MM.1S (cell line): Measurements from ENCODE around the gene TBC1D9B.

Source experiments
- EZH2 ChIP-seq: fragments of 300-600 bp; sonication (generic); optimal IDR thresholded peaks from 2 replicates; pipeline ENCODE3; 2017; ENCODE audit warnings: low read depth, mild to moderate bottlenecking, antibody characterized with exemption, low read length, mixed read lengths
- TF ChIP-seq, protein P1 (sequence below): fragments of 300-600 bp; sonication (generic); IDR thresholded peaks from 2 replicates; pipeline ENCODE4 v1.5.1; 2016; ENCODE audit warnings: antibody characterized with exemption, low read length, mixed read lengths

GRCh38 chr5:179919487-179920060, 11.9 kb upstream of the TBC1D9B start:
- TF ChIP-seq, protein P1, sequence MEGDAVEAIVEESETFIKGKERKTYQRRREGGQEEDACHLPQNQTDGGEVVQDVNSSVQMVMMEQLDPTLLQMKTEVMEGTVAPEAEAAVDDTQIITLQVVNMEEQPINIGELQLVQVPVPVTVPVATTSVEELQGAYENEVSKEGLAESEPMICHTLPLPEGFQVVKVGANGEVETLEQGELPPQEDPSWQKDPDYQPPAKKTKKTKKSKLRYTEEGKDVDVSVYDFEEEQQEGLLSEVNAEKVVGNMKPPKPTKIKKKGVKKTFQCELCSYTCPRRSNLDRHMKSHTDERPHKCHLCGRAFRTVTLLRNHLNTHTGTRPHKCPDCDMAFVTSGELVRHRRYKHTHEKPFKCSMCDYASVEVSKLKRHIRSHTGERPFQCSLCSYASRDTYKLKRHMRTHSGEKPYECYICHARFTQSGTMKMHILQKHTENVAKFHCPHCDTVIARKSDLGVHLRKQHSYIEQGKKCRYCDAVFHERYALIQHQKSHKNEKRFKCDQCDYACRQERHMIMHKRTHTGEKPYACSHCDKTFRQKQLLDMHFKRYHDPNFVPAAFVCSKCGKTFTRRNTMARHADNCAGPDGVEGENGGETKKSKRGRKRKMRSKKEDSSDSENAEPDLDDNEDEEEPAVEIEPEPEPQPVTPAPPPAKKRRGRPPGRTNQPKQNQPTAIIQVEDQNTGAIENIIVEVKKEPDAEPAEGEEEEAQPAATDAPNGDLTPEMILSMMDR = no peak
- TF ChIP-seq EZH2 = no peak
